ENCODE measurements around the gene OR10H3.

DNA sequence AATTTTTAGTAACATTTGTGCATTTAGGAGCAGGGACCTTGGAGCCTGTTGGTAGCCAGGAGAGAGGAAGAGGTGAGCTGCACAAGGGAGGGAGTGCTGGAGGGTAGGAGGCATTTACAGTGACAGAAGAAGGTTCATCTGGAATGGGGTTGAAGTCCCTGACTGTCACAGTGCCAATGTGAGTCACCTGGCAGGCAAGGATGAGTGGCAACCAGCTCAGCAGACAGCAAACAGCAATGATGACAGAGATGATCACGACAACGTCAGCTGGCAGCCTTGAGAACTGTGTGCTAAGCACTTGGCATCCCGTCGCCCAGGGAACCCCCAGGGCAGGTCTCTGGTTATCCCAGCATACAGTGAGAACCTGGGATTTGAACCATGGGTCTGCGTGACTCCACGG lies 52.3 kb downstream of the OR10H3 start:
- TF ChIP-seq EZH2 (IDR thresholded peaks at IDR 0.05; ENCODE audit: low read length, unreplicated experiment): no peak
- TF ChIP-seq, protein P1, sequence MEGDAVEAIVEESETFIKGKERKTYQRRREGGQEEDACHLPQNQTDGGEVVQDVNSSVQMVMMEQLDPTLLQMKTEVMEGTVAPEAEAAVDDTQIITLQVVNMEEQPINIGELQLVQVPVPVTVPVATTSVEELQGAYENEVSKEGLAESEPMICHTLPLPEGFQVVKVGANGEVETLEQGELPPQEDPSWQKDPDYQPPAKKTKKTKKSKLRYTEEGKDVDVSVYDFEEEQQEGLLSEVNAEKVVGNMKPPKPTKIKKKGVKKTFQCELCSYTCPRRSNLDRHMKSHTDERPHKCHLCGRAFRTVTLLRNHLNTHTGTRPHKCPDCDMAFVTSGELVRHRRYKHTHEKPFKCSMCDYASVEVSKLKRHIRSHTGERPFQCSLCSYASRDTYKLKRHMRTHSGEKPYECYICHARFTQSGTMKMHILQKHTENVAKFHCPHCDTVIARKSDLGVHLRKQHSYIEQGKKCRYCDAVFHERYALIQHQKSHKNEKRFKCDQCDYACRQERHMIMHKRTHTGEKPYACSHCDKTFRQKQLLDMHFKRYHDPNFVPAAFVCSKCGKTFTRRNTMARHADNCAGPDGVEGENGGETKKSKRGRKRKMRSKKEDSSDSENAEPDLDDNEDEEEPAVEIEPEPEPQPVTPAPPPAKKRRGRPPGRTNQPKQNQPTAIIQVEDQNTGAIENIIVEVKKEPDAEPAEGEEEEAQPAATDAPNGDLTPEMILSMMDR (conservative IDR thresholded peaks at IDR 0.05; ENCODE audit: low read depth, low read length): no peak
